Measurements from ENCODE around the gene SUSD6. TPM values are rescaled to one million over a fixed set of nuclear protein-coding genes. Genes with fewer than 3 reads are reported as not detected.

SUSD6 gene
- total RNA-seq, 1 experiment from 2014 or later: 32.1 TPM

DNA sequence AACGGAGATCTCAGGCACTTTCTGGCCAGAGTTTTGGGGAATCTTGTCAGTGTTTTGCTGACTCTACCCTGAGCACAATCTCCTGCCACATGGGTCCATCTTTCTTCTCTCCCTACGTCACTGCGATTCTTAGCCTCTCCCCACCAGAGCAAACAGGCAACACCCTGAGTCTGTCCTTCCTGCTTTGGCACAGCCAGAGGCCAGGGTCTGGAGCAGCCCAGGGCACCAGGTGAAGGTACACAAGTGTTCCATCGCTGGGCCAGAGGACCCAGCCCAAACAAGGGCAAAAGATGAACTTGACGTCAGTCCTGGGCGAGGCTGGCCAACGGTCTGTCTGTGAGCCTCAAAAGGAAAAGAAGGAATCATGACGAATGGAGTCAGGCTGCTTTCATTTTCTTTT lies 24.0 kb upstream of the SUSD6 start:
- no peaks in the 10 kb centered on the region for H3K27me3 Mint-ChIP-seq (ENCODE audit: insufficient read depth, unreplicated experiment)
- no peak overlapping the region for H3K4me3 Mint-ChIP-seq (ENCODE audit: unreplicated experiment)
- no peak for DNase-seq (ENCODE audit: unreplicated experiment)
- no peak overlapping the region for H3K27ac Mint-ChIP-seq (ENCODE audit: low read depth, unreplicated experiment)
- no TSS peak for BruUV-seq (replicated peaks)
- POLR2A ChIA-PET: interaction anchor here (0.6 kb wide), 1 partner anchor 1538 kb away, joined by 4 read pairs; no protein-coding TSS in a partner anchor
- TF ChIP-seq, protein P1, sequence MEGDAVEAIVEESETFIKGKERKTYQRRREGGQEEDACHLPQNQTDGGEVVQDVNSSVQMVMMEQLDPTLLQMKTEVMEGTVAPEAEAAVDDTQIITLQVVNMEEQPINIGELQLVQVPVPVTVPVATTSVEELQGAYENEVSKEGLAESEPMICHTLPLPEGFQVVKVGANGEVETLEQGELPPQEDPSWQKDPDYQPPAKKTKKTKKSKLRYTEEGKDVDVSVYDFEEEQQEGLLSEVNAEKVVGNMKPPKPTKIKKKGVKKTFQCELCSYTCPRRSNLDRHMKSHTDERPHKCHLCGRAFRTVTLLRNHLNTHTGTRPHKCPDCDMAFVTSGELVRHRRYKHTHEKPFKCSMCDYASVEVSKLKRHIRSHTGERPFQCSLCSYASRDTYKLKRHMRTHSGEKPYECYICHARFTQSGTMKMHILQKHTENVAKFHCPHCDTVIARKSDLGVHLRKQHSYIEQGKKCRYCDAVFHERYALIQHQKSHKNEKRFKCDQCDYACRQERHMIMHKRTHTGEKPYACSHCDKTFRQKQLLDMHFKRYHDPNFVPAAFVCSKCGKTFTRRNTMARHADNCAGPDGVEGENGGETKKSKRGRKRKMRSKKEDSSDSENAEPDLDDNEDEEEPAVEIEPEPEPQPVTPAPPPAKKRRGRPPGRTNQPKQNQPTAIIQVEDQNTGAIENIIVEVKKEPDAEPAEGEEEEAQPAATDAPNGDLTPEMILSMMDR (IDR thresholded peaks at IDR 0.05; ENCODE audit: unreplicated experiment): no peak
- H3K4me1 Mint-ChIP-seq (ENCODE audit: insufficient read depth, unreplicated experiment): peaks cover 8% of the 10 kb centered on the region
- H3K36me3 Mint-ChIP-seq (ENCODE audit: insufficient read depth, unreplicated experiment): no peaks in the 10 kb centered on the region
- intact Hi-C loops (cut with micrococcal nuclease): loop anchor here (5.0 to 10.0 kb wide), 2 partner anchors 227 to 440 kb away; no protein-coding TSS in a partner anchor
- H3K9me3 Mint-ChIP-seq (ENCODE audit: unreplicated experiment): no peaks in the 10 kb centered on the region
- CTCF ChIA-PET: interaction anchor here (0.7 to 9.4 kb wide), 3 partner anchors 12 to 140 kb away, joined by 3 to 127 read pairs (median 5); no protein-coding TSS in a partner anchor

GRCh38 chr14:69591317-69591716 lies 20.1 kb upstream of the SUSD6 start:
- Mint-ChIP-seq H3K9me3 (ENCODE audit: unreplicated experiment) (no peaks in the 10 kb centered on the region), H3K27ac (ENCODE audit: low read depth, unreplicated experiment) (no peak overlapping the region), H3K36me3 (ENCODE audit: insufficient read depth, unreplicated experiment) (no peaks in the 10 kb centered on the region), H3K27me3 (ENCODE audit: insufficient read depth, unreplicated experiment) (no peaks in the 10 kb centered on the region), H3K4me1 (ENCODE audit: insufficient read depth, unreplicated experiment) (no peaks in the 10 kb centered on the region), H3K4me3 (ENCODE audit: unreplicated experiment) (no peak overlapping the region)
- ChIA-PET POLR2A (interaction anchor here (1.3 kb wide), 1 partner anchor 19 kb away, joined by 5 read pairs; the partner anchor contains the start of gene SUSD6), CTCF (interaction anchor here (0.6 to 0.8 kb wide), 3 partner anchors 13 to 294 kb away, joined by 3 to 4 read pairs (median 3); no protein-coding TSS in a partner anchor)
- TF ChIP-seq, protein P1 (IDR thresholded peaks at IDR 0.05; ENCODE audit: unreplicated experiment): no peak
- BruUV-seq (replicated peaks): no TSS peak
- intact Hi-C loops (cut with micrococcal nuclease): no loop called here
- no peak for DNase-seq (ENCODE audit: unreplicated experiment)

- no TSS peak for BruUV-seq (replicated peaks)
- Mint-ChIP-seq H3K9me3 (ENCODE audit: unreplicated experiment) (no peaks in the 10 kb centered on the region), H3K4me3 (ENCODE audit: unreplicated experiment) (no peak overlapping the region), H3K36me3 (ENCODE audit: insufficient read depth, unreplicated experiment) (no peaks in the 10 kb centered on the region), H3K4me1 (ENCODE audit: insufficient read depth, unreplicated experiment) (no peaks in the 10 kb centered on the region), H3K27ac (ENCODE audit: low read depth, unreplicated experiment) (no peak overlapping the region), H3K27me3 (ENCODE audit: insufficient read depth, unreplicated experiment) (no peaks in the 10 kb centered on the region)
- no peak for DNase-seq (ENCODE audit: unreplicated experiment)
- POLR2A ChIA-PET: interaction anchor here (0.6 to 2.2 kb wide), 2 partner anchors 19 to 800 kb away, joined by 4 to 6 read pairs; partner anchors contain the start of gene ZFP36L1
- TF ChIP-seq, protein P1 (IDR thresholded peaks at IDR 0.05; ENCODE audit: unreplicated experiment): no peak
- intact Hi-C loops (cut with micrococcal nuclease): no loop called here
- CTCF ChIA-PET: interaction anchor here (0.6 to 0.7 kb wide), 2 partner anchors 8 to 11 kb away, joined by 3 read pairs; no protein-coding TSS in a partner anchor
Observed at GRCh38 chr14:69593018-69593677, 18.2 kb upstream of the SUSD6 start.

DNA sequence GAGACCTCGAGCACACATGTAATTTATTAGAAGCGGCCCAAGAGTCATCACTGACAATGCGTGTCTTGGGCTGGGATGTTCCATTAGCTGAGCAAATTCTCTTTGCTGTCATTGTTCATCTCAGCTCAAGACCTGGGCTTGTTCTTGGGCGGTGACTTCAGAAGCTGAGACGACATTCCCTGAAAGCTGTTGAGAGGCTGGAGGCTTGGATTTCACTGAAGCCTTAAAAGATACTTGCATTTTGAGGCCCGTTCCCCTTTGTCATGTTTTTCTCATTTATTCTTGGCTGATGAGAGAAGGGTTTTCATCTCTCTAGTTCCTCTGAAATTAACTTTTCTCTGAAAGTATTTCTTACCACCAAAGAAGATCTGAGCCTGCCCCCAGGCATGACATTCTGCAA lies 16.6 kb upstream of the SUSD6 start:
- DNase-seq (ENCODE audit: unreplicated experiment): no peak
- BruUV-seq (replicated peaks): no TSS peak
- intact Hi-C loops (cut with micrococcal nuclease): no loop called here
- ChIA-PET CTCF (interaction anchor here (0.8 to 2.0 kb wide), 4 partner anchors 9 to 132 kb away, joined by 3 to 11 read pairs (median 5); no protein-coding TSS in a partner anchor), POLR2A (interaction anchor here (1.3 kb wide), 1 partner anchor 10 kb away, joined by 3 read pairs; no protein-coding TSS in a partner anchor)
- Mint-ChIP-seq H3K36me3 (ENCODE audit: insufficient read depth, unreplicated experiment) (no peaks in the 10 kb centered on the region), H3K4me1 (ENCODE audit: insufficient read depth, unreplicated experiment) (no peaks in the 10 kb centered on the region), H3K27me3 (ENCODE audit: insufficient read depth, unreplicated experiment) (no peaks in the 10 kb centered on the region), H3K27ac (ENCODE audit: low read depth, unreplicated experiment) (no peak overlapping the region), H3K9me3 (ENCODE audit: unreplicated experiment) (no peaks in the 10 kb centered on the region), H3K4me3 (ENCODE audit: unreplicated experiment) (no peak overlapping the region)
- TF ChIP-seq, protein P1 (IDR thresholded peaks at IDR 0.05; ENCODE audit: unreplicated experiment): no peak
